ENCODE measurements around the gene CXCL3.
A peak's percentile ranks its signal among the peaks of the same experiment; 100 is the strongest.

Gene CXCL3
- long read RNA-seq: 0 reads

DNA sequence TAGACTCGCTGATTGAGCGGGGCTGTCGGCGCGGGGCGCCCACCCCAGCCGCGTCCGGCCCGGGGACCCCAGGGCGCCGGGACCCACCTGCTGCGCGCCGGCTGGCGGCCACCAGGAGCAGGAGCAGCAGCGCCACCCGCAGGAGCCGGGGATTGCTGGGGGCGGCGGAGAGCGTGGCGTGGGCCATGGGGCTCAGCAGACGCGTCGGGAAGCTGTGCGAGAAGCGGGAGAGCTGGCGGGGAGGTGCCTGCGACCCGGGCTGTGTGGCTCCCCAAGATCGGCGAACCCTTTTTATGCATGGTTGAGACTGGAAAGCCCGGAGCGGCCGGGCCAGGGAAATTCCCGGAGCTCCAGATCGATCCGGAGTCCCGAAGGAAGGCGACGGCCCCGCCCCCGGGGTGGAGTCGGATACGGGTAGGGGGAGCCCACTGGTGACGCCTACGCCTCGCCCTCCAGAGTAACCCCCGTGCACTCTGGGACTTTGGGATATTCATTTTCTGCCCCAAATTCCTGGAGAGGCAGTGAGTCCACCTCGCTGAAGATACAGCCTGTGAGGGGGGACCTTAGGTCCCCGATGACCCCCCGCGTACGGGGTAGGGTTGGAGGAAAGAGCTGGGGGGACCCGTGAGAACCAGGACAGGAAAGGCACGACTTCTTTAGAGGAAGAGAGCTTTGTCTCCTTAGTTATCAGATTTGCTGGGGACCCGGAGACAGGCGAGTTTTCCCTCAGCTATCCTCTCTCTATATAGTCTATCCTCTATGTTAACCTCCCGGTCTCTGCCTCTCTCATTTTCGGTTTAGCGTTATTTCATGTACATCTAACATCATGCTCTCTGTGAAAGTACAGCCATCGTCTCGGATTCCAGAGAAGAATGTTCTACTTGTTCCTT, at the start of gene CXCL3:
TSS of gene CXCL3 (minus strand) at position 265 of the 890 bp plus-strand sequence. CDS start at position 187, 78 bp downstream.
- DNase-seq (ENCODE audit: low read depth in 1 of 2, low spot score in 1 of 2): peak in 1 of 2 experiments; percentile 51
- H3K27ac ChIP-seq (replicated peaks): 0 out of 2 replicates have a peak within 1 kb of the TSS, but pooled peaks have one; percentile 31
- TF ChIP-seq, protein P1, sequence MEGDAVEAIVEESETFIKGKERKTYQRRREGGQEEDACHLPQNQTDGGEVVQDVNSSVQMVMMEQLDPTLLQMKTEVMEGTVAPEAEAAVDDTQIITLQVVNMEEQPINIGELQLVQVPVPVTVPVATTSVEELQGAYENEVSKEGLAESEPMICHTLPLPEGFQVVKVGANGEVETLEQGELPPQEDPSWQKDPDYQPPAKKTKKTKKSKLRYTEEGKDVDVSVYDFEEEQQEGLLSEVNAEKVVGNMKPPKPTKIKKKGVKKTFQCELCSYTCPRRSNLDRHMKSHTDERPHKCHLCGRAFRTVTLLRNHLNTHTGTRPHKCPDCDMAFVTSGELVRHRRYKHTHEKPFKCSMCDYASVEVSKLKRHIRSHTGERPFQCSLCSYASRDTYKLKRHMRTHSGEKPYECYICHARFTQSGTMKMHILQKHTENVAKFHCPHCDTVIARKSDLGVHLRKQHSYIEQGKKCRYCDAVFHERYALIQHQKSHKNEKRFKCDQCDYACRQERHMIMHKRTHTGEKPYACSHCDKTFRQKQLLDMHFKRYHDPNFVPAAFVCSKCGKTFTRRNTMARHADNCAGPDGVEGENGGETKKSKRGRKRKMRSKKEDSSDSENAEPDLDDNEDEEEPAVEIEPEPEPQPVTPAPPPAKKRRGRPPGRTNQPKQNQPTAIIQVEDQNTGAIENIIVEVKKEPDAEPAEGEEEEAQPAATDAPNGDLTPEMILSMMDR (IDR thresholded peaks at IDR 0.05; ENCODE audit: insufficient read depth, low read length): no peak
- no peak for TF ChIP-seq GABPA (IDR thresholded peaks at IDR 0.05; ENCODE audit: low read depth)
- no peak for TF ChIP-seq POLR2AphosphoS5 (IDR thresholded peaks at IDR 0.05; ENCODE audit: low read depth)
- no peak for TF ChIP-seq SPI1 (IDR thresholded peaks at IDR 0.05; ENCODE audit: borderline replicate concordance, low read depth)
- TF ChIP-seq, protein P2, sequence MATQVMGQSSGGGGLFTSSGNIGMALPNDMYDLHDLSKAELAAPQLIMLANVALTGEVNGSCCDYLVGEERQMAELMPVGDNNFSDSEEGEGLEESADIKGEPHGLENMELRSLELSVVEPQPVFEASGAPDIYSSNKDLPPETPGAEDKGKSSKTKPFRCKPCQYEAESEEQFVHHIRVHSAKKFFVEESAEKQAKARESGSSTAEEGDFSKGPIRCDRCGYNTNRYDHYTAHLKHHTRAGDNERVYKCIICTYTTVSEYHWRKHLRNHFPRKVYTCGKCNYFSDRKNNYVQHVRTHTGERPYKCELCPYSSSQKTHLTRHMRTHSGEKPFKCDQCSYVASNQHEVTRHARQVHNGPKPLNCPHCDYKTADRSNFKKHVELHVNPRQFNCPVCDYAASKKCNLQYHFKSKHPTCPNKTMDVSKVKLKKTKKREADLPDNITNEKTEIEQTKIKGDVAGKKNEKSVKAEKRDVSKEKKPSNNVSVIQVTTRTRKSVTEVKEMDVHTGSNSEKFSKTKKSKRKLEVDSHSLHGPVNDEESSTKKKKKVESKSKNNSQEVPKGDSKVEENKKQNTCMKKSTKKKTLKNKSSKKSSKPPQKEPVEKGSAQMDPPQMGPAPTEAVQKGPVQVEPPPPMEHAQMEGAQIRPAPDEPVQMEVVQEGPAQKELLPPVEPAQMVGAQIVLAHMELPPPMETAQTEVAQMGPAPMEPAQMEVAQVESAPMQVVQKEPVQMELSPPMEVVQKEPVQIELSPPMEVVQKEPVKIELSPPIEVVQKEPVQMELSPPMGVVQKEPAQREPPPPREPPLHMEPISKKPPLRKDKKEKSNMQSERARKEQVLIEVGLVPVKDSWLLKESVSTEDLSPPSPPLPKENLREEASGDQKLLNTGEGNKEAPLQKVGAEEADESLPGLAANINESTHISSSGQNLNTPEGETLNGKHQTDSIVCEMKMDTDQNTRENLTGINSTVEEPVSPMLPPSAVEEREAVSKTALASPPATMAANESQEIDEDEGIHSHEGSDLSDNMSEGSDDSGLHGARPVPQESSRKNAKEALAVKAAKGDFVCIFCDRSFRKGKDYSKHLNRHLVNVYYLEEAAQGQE (IDR thresholded peaks at IDR 0.05; ENCODE audit: insufficient replicate concordance, low read depth): no peak
- H3K27me3 ChIP-seq (ENCODE audit: insufficient read depth, poor library complexity, severe bottlenecking): no peaks in the 10 kb centered on the region
- H3K4me3 ChIP-seq (replicated peaks; ENCODE audit: insufficient read depth, low read length): peak within 1 kb of the TSS; percentile 76

DNA sequence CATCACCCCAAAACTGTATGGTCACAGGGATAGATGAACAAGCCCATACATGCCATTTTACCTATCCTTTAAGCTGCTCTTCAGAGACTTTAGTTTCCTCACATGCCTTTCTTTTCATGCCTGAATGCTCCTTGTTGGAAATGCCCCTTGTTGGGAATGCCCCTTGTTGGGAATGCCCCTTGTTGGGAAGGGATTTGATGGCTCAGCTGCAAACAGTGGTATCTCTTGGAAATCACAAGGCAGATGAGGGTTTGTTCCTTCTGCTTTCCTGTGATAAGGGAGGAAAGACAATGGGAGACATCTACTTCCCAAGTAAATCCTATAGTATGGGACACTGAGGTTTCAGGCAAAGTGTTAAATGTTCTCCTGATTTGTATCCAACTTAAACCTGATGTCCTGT, 49.0 kb upstream of the CXCL3 start:
- Histone ChIP-seq H3K27ac (replicated peaks) (no peak overlapping the region), H3K27me3 (ENCODE audit: insufficient read depth, poor library complexity, severe bottlenecking) (no peaks in the 10 kb centered on the region), H3K4me3 (replicated peaks; ENCODE audit: insufficient read depth, low read length) (no peak overlapping the region)
- TF ChIP-seq POLR2AphosphoS5 (IDR thresholded peaks at IDR 0.05; ENCODE audit: low read depth) (no peak), GABPA (IDR thresholded peaks at IDR 0.05; ENCODE audit: low read depth) (no peak)
- TF ChIP-seq, protein P1 (IDR thresholded peaks at IDR 0.05; ENCODE audit: insufficient read depth, low read length): no peak
- DNase-seq (ENCODE audit: low read depth in 1 of 2, low spot score in 1 of 2): no peak

DNA sequence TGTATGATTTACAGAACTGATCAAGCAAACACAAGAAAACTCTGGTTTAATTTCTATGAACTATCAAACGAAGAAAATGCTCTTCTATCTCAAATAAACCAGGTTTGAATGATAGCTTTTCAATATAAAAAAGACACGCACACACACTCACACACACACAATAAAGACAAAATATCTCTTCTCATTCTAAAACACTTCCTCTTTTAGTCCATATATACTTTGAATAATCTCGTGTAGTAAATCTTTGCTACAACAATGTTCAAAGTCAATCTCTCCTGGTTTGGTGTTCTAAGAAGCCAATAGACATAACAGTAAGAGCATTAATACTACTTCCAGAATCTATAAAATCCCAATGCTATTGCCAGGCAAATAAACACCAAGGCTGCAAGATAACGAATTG, 47.2 kb upstream of the CXCL3 start:
- Histone ChIP-seq H3K27ac (replicated peaks) (no peak overlapping the region), H3K27me3 (ENCODE audit: insufficient read depth, poor library complexity, severe bottlenecking) (no peaks in the 10 kb centered on the region), H3K4me3 (replicated peaks; ENCODE audit: insufficient read depth, low read length) (no peak overlapping the region)
- no peak for DNase-seq (ENCODE audit: low read depth in 1 of 2, low spot score in 1 of 2)
- TF ChIP-seq GABPA (IDR thresholded peaks at IDR 0.05; ENCODE audit: low read depth) (no peak), SPI1 (IDR thresholded peaks at IDR 0.05; ENCODE audit: borderline replicate concordance, low read depth) (peak; percentile 89)

DNA sequence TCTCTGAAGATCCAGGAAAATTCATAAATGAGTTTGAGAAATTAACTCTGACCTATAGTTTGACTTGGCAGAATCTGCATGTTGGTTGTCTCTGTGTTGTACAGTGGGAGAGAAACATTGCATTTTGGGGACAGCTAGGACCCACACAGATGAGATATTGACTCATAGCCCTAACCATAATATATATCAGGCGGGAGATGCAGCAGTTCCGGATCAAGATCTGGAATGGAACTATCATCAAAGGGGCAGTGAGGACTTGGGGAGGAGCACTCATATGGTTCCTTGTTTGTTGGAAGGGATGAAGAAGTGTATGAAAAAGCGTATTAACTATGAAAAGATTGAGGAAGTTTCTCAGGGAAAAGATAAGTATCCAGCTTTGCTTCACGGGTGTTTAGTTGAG, 46.5 kb upstream of the CXCL3 start:
- TF ChIP-seq, protein P2 (IDR thresholded peaks at IDR 0.05; ENCODE audit: insufficient replicate concordance, low read depth): no peak
- TF ChIP-seq GABPA (IDR thresholded peaks at IDR 0.05; ENCODE audit: low read depth) (no peak), SPI1 (IDR thresholded peaks at IDR 0.05; ENCODE audit: borderline replicate concordance, low read depth) (no peak), POLR2AphosphoS5 (IDR thresholded peaks at IDR 0.05; ENCODE audit: low read depth) (no peak)
- TF ChIP-seq, protein P1 (IDR thresholded peaks at IDR 0.05; ENCODE audit: insufficient read depth, low read length): no peak
- Histone ChIP-seq H3K27me3 (ENCODE audit: insufficient read depth, poor library complexity, severe bottlenecking) (no peaks in the 10 kb centered on the region), H3K27ac (replicated peaks) (no peak overlapping the region), H3K4me3 (replicated peaks; ENCODE audit: insufficient read depth, low read length) (no peak overlapping the region)
- DNase-seq (ENCODE audit: low read depth in 1 of 2, low spot score in 1 of 2): no peak
